ENCODE measurements around the gene TTN.

DNA sequence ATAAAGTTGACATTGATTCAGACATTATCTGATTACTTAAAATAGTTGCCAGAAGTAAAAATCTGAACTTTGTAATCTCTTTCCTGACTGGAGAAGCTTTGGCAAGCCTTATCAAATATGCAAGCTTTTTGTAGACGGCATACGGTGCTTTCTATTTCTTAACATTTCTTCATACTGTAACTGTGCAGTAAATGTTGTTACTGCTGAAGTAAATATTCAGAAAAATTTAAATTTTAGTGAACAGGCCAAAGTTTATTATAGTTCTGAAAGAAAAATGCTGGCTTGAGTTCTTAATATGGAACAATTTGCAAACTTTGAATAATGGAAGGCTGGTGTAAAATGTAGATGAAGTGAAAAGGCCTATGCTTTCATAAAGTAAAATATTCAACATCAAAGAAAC is 1.8 kb downstream of the TTN start:
- no peak for TF ChIP-seq TAF1 (IDR thresholded peaks at IDR 0.05; ENCODE audit: borderline replicate concordance, low read depth, low read length)
- no peak for TF ChIP-seq POLR2A (IDR thresholded peaks at IDR 0.05; ENCODE audit: low read depth, low read length)
- no peak for TF ChIP-seq POLR2AphosphoS5 (IDR thresholded peaks at IDR 0.05; ENCODE audit: low read depth, low read length)
